Left hindlimb (tissue), 1 donor: ENCODE measurements around the gene SLC17A9.
A peak's percentile ranks its signal among the peaks of the same experiment; 100 is the strongest.
"Not testable (repeated sequence)": the region's sequence is repeated elsewhere in the genome, so short reads cannot be mapped to it uniquely, and the experiment has no call there.

ENCODE experiments used
- DNase-seq: peaks from one replicate; pipeline ENCODE4 v3.0.0-alpha.2; 2018

Gene SLC17A9

GRCh38 chr20:62921119-62921687 is 31.3 kb upstream of the SLC17A9 start:
- DNase-seq = no peak

GRCh38 chr20:62922451-62922921 is 30.0 kb upstream of the SLC17A9 start:
- no peak for DNase-seq

GRCh38 chr20:62923059-62923668 is 29.3 kb upstream of the SLC17A9 start:
- DNase-seq = not testable (repeated sequence)

GRCh38 chr20:62923669-62924441 is 28.7 kb upstream of the SLC17A9 start:
- no peak for DNase-seq

GRCh38 chr20:62924442-62925075 is 27.9 kb upstream of the SLC17A9 start:
- DNase-seq = no peak

- no peak for DNase-seq
Observed at GRCh38 chr20:62925076-62925419, 27.5 kb upstream of the SLC17A9 start.

GRCh38 chr20:62925420-62926228 is 26.9 kb upstream of the SLC17A9 start:
- peak; percentile 55 for DNase-seq

GRCh38 chr20:62926229-62927127 is 26.0 kb upstream of the SLC17A9 start, which contains the start of gene DIDO1:
DIDO1 (minus strand) TSS chr20:62926505.
- peak; percentile 89 for DNase-seq

- no peak for DNase-seq
Observed at GRCh38 chr20:62927128-62927705, 25.3 kb upstream of the SLC17A9 start.

- no peak for DNase-seq
Observed at GRCh38 chr20:62928246-62928939, 24.1 kb upstream of the SLC17A9 start.

GRCh38 chr20:62929051-62929538 is 23.4 kb upstream of the SLC17A9 start:
- peak; percentile 78 for DNase-seq

- DNase-seq = no peak
Observed at GRCh38 chr20:62931464-62931863, 21.0 kb upstream of the SLC17A9 start.

GRCh38 chr20:62933966-62934365 is 18.5 kb upstream of the SLC17A9 start:
- DNase-seq = no peak

GRCh38 chr20:62935204-62935967 is 17.1 kb upstream of the SLC17A9 start:
- no peak for DNase-seq

- no peak for DNase-seq
Observed at GRCh38 chr20:62935968-62936585, 16.4 kb upstream of the SLC17A9 start.

- peak; percentile 97 for DNase-seq
Observed at GRCh38 chr20:62937268-62938104, 15.0 kb upstream of the SLC17A9 start.

GRCh38 chr20:62938105-62938888 is 14.2 kb upstream of the SLC17A9 start, which contains the start of gene GID8:
GID8 (plus strand) TSS chr20:62938147; CDS start chr20:62941503, 3,356 bp downstream.
- DNase-seq = peak; percentile 62
